ENCODE results near the gene EXOC5. TPM values are rescaled to one million over a fixed set of nuclear protein-coding genes. Genes with fewer than 3 reads are reported as not detected.

Gene EXOC5
- total RNA-seq, 1 experiment from 2014 or later = 69.8 TPM

DNA sequence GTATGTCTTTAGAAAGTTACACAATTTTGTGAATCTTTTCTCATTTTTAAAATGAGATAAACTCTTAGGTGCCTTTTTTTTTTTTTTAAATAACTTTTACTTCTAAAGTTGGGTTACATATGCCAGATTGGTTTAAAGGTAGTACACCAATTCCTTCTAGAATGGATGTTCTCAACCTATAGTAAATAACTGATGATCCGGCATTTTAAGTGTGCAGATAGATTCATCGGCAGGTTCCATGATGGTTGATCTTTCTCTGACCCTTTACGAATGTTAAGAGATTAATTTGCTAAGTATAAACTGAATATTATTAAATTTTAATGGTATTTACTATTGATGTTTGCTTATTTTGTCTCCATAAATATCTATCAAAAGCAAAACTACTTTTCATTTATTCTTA is 8.4 kb upstream of the EXOC5 start:
- TF ChIP-seq CTCF (IDR thresholded peaks at IDR 0.05; ENCODE audit: insufficient read depth in 1 of 2, low read depth in 1 of 2, low read length in 1 of 2, severe bottlenecking in 1 of 2, unreplicated experiment in 1 of 2) = no peak
- CTCF ChIA-PET = interaction anchor here (0.5 kb wide), 1 partner anchor 1617 kb away, joined by 4 read pairs; no protein-coding TSS in a partner anchor
- H3K36me3 ChIP-seq (ENCODE audit: control insufficient read depth, insufficient read depth, low read length) = no peaks in the 10 kb centered on the region; the same call in 1 of the 2 replicates
- BruUV-seq (replicated peaks) = no TSS peak
- H3K4me3 ChIP-seq (ENCODE audit: low read depth, low read length) = no peak overlapping the region
- no peaks in the 10 kb centered on the region for H3K27me3 ChIP-seq (replicated peaks; ENCODE audit: control insufficient read depth, insufficient read depth, low read length)
- intact Hi-C loops (cut with micrococcal nuclease; ENCODE audit: unreplicated experiment) = no loop called here
- POLR2A ChIA-PET = no interaction called here
- no peaks in the 10 kb centered on the region for H3K9me3 Mint-ChIP-seq (ENCODE audit: unreplicated experiment)
- H3K4me3 Mint-ChIP-seq (ENCODE audit: unreplicated experiment) = no peak overlapping the region
- no peaks in the 10 kb centered on the region for H3K4me1 Mint-ChIP-seq (ENCODE audit: low read depth, unreplicated experiment)
- H3K36me3 Mint-ChIP-seq (ENCODE audit: insufficient read depth, unreplicated experiment) = peaks cover 31% of the 10 kb centered on the region
- no peaks in the 10 kb centered on the region for H3K27me3 Mint-ChIP-seq (ENCODE audit: insufficient read depth, unreplicated experiment)
- no peak overlapping the region for H3K27ac Mint-ChIP-seq (ENCODE audit: unreplicated experiment)
- DNase-seq = no peak
- peaks cover 17% of the 10 kb centered on the region for H3K4me1 ChIP-seq
- H3K9me3 ChIP-seq = no peaks in the 10 kb centered on the region

GRCh38 chr14:57275023-57275664 is 6.4 kb upstream of the EXOC5 start:
- no peaks in the 10 kb centered on the region for H3K27me3 Mint-ChIP-seq (ENCODE audit: insufficient read depth, unreplicated experiment)
- H3K9me3 ChIP-seq = no peaks in the 10 kb centered on the region
- peaks cover 17% of the 10 kb centered on the region for H3K4me1 Mint-ChIP-seq (ENCODE audit: low read depth, unreplicated experiment)
- POLR2A ChIA-PET = no interaction called here
- BruUV-seq (replicated peaks) = no TSS peak
- H3K36me3 Mint-ChIP-seq (ENCODE audit: insufficient read depth, unreplicated experiment) = peaks cover 31% of the 10 kb centered on the region
- H3K36me3 ChIP-seq (ENCODE audit: control insufficient read depth, insufficient read depth, low read length) = no peaks in the 10 kb centered on the region; the same call in 1 of the 2 replicates
- H3K4me3 Mint-ChIP-seq (ENCODE audit: unreplicated experiment) = no peak overlapping the region
- DNase-seq = no peak
- no peak overlapping the region for H3K27ac Mint-ChIP-seq (ENCODE audit: unreplicated experiment)
- H3K27me3 ChIP-seq (replicated peaks; ENCODE audit: control insufficient read depth, insufficient read depth, low read length) = no peaks in the 10 kb centered on the region
- no peak for TF ChIP-seq CTCF (IDR thresholded peaks at IDR 0.05; ENCODE audit: insufficient read depth in 1 of 2, low read depth in 1 of 2, low read length in 1 of 2, severe bottlenecking in 1 of 2, unreplicated experiment in 1 of 2)
- no peak overlapping the region for H3K4me3 ChIP-seq (ENCODE audit: low read depth, low read length)
- CTCF ChIA-PET = no interaction called here
- intact Hi-C loops (cut with micrococcal nuclease; ENCODE audit: unreplicated experiment) = no loop called here
- no peaks in the 10 kb centered on the region for H3K9me3 Mint-ChIP-seq (ENCODE audit: unreplicated experiment)
- H3K4me1 ChIP-seq = peaks cover 24% of the 10 kb centered on the region

DNA sequence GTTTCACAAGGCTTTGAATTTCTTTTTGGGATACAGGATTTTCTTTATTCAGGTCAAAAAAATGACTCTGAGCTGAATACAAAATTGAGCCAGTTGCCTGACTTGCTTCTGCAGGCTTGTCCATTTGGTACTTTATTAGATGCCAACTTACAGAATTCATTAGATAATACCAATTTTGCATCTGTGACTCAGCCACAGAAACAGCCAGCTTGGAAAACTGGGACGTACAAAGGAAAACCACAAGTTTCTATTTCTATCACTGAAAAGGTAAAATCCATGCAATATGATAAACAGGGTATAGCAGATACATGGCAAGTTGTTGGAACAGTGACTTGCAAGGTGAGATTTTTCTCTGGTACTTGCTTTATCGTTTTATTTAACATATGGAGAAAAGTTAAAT is 5.8 kb upstream of the EXOC5 start:
- no peaks in the 10 kb centered on the region for H3K9me3 Mint-ChIP-seq (ENCODE audit: unreplicated experiment)
- no peak for TF ChIP-seq CTCF (IDR thresholded peaks at IDR 0.05; ENCODE audit: insufficient read depth in 1 of 2, low read depth in 1 of 2, low read length in 1 of 2, severe bottlenecking in 1 of 2, unreplicated experiment in 1 of 2)
- H3K27me3 Mint-ChIP-seq (ENCODE audit: insufficient read depth, unreplicated experiment) = no peaks in the 10 kb centered on the region
- ChIA-PET POLR2A (no interaction called here), CTCF (no interaction called here)
- no peak for DNase-seq
- Histone ChIP-seq H3K27me3 (replicated peaks; ENCODE audit: control insufficient read depth, insufficient read depth, low read length) (no peaks in the 10 kb centered on the region), H3K4me1 (peaks cover 24% of the 10 kb centered on the region), H3K36me3 (ENCODE audit: control insufficient read depth, insufficient read depth, low read length) (no peaks in the 10 kb centered on the region; the same call in 1 of the 2 replicates), H3K9me3 (no peaks in the 10 kb centered on the region), H3K4me3 (ENCODE audit: low read depth, low read length) (no peak overlapping the region)
- intact Hi-C loops (cut with micrococcal nuclease; ENCODE audit: unreplicated experiment) = no loop called here
- no peak overlapping the region for H3K27ac Mint-ChIP-seq (ENCODE audit: unreplicated experiment)
- no peak overlapping the region for H3K4me3 Mint-ChIP-seq (ENCODE audit: unreplicated experiment)
- no TSS peak for BruUV-seq (replicated peaks)
- H3K4me1 Mint-ChIP-seq (ENCODE audit: low read depth, unreplicated experiment) = peaks cover 17% of the 10 kb centered on the region
- H3K36me3 Mint-ChIP-seq (ENCODE audit: insufficient read depth, unreplicated experiment) = peaks cover 31% of the 10 kb centered on the region
